HCT116 (cell line): Measurements from ENCODE around the gene IL12A. TPM values are rescaled to one million over a fixed set of nuclear protein-coding genes. Genes with fewer than 3 reads are reported as not detected.

Experiments used
- ATAC-seq: fragments of 200-7000 bp; cut with Tn5 transposase; 2 replicates; pipeline ENCODE4 v1.9.1; 2020; ENCODE audit warnings: mild to moderate bottlenecking, moderate library complexity
- BruUV-seq: library from RNA; stranded (reverse); fragments of 400-500 nt; replicated peaks from 2 replicates; lab custom pipeline; 2021; lab: Mats Ljungman, UMichigan
- CTCF ChIA-PET: fragments of 300-600 bp; sonication (Branson Sonifier 250); formaldehyde crosslinking; loops from one replicate; lab custom pipeline; 2021; ENCODE audit warnings: antibody characterized with exemption; lab: Charles Lee
- POLR2A ChIA-PET: fragments of 300-600, 350-600 bp; sonication (Branson Sonifier 250); formaldehyde crosslinking; loops from one replicate; lab custom pipeline; 2021; ENCODE audit warnings: antibody characterized with exemption; lab: Charles Lee
- RAD21 ChIA-PET, 2 experiments: fragments of 300-600 bp; sonication (Branson Sonifier 250); formaldehyde crosslinking; loops; one replicate each; lab custom pipeline; 2023; ENCODE audit warnings: low total read pairs in 2 of 2; ENCODE audit not compliant: uncharacterized antibody in 2 of 2, unreplicated experiment in 2 of 2, low non-redundant PET in 1 of 2; lab: Charles Lee
- DNase-seq: peaks from one replicate; pipeline ENCODE4 v3.0.0-alpha.2; 2010; ENCODE audit warnings: low read depth, low spot score
- H2AFZ ChIP-seq: fragments of 200-600 bp; shearing (Covaris generic), sonication (generic); 2 replicates; pipeline ENCODE4 v1.6.1; 2017; ENCODE audit warnings: low read depth, mixed run types, mixed read lengths, antibody characterized with exemption, low read length; ENCODE audit not compliant: poor library complexity, severe bottlenecking
- H3K27ac ChIP-seq: 2 replicates; pipeline ENCODE4 v1.5.1; 2012; ENCODE audit warnings: low read depth, low read length
- H3K27me3 ChIP-seq: fragments of 200-600 bp; sonication (generic); 2 replicates; pipeline ENCODE4 v1.6.1; 2016; ENCODE audit warnings: mixed run types, low read length, mixed read lengths; ENCODE audit not compliant: insufficient read depth
- H3K36me3 ChIP-seq, 2 experiments: fragments of 200-500 bp in 1 of 2; fragments of 200-600 bp in 1 of 2; sonication (Bioruptor generic) in 1 of 2; sonication (generic) in 1 of 2; 2 replicates each; pipeline versions ENCODE4 v1.5.1 to v1.6.1; 2014 to 2016; ENCODE audit warnings: low read length in 2 of 2, inconsistent platforms in 1 of 2, mixed read lengths in 1 of 2, mixed run types in 1 of 2; ENCODE audit not compliant: insufficient read depth in 2 of 2, control insufficient read depth in 1 of 2
- H3K4me1 ChIP-seq, 2 experiments: fragments of 200-600 bp in 1 of 2; sonication (generic) in 1 of 2; 2 replicates each; pipeline versions ENCODE4 v1.5.1 to v1.6.1; 2012 to 2017; ENCODE audit warnings: low read length in 2 of 2, inconsistent platforms in 1 of 2, mild to moderate bottlenecking in 1 of 2, mixed read lengths in 1 of 2, mixed run types in 1 of 2, moderate library complexity in 1 of 2; ENCODE audit not compliant: insufficient read depth in 2 of 2, control insufficient read depth in 1 of 2
- H3K4me2 ChIP-seq: fragments of 200-600 bp; sonication (generic); 2 replicates; pipeline ENCODE4 v1.6.1; 2017; ENCODE audit warnings: mixed run types, low read length, mixed read lengths
- H3K4me3 ChIP-seq, 2 experiments: fragments of 200-600 bp in 1 of 2; sonication (generic) in 1 of 2; replicated peaks in 1 of 2; 2 replicates each; pipeline ENCODE4 v1.5.1; 2011 to 2016; ENCODE audit warnings: low read length in 2 of 2, control low read depth in 1 of 2, low read depth in 1 of 2, mild to moderate bottlenecking in 1 of 2, mixed read lengths in 1 of 2, mixed run types in 1 of 2
- H3K79me2 ChIP-seq: fragments of 200-600 bp; sonication (generic); 2 replicates; pipeline ENCODE4 v1.6.1; 2017; ENCODE audit warnings: mild to moderate bottlenecking, mixed run types, low read length, moderate library complexity, mixed read lengths; ENCODE audit not compliant: insufficient read depth
- H3K9ac ChIP-seq: fragments of 200-600 bp; sonication (generic); 2 replicates; pipeline ENCODE4 v1.6.1; 2016; ENCODE audit warnings: low read length, mixed read lengths
- H3K9me2 ChIP-seq: fragments of 200-600 bp; sonication (generic), shearing (Covaris generic); 2 replicates; pipeline ENCODE4 v1.6.1; 2017; ENCODE audit warnings: mixed run types, mild to moderate bottlenecking, moderate library complexity; ENCODE audit not compliant: insufficient read depth
- H3K9me3 ChIP-seq, 2 experiments: fragments of 200-500 bp in 1 of 2; fragments of 200-600 bp in 1 of 2; sonication (Bioruptor generic) in 1 of 2; sonication (generic) in 1 of 2; 2 replicates each; pipeline ENCODE4 v1.6.1; 2014 to 2017; ENCODE audit warnings: low read length in 2 of 2, mixed read lengths in 2 of 2, inconsistent platforms in 1 of 2, low read depth in 1 of 2, mild to moderate bottlenecking in 1 of 2, mixed run types in 1 of 2, moderate library complexity in 1 of 2; ENCODE audit not compliant: control insufficient read depth in 1 of 2, insufficient read depth in 1 of 2
- H4K20me1 ChIP-seq: fragments of 200-600 bp; sonication (generic), shearing (Covaris generic); 2 replicates; pipeline ENCODE4 v1.6.1; 2017; ENCODE audit warnings: mixed run types, mild to moderate bottlenecking, moderate library complexity; ENCODE audit not compliant: insufficient read depth
- CBX3 ChIP-seq: IDR thresholded peaks from 2 replicates; pipeline ENCODE4 v1.6.1; 2012; ENCODE audit warnings: low read depth
- CEBPB ChIP-seq: IDR thresholded peaks from 2 replicates; pipeline ENCODE4 v1.6.1; 2012; ENCODE audit warnings: low read depth
- EGR1 ChIP-seq: IDR thresholded peaks from 2 replicates; pipeline ENCODE4 v1.6.1; 2012; ENCODE audit warnings: low read depth
- EZH2 ChIP-seq: fragments of 200-600 bp; sonication (generic); IDR thresholded peaks from 2 replicates; pipeline ENCODE4 v1.6.1; 2017; ENCODE audit warnings: antibody characterized with exemption, mixed run types
- EZH2phosphoT487 ChIP-seq: fragments of 200-600 bp; IDR thresholded peaks from 2 replicates; pipeline ENCODE4 v1.6.1; 2018; ENCODE audit warnings: antibody characterized with exemption, borderline replicate concordance
- POLR2AphosphoS5 ChIP-seq: IDR thresholded peaks from 2 replicates; pipeline ENCODE4 v1.6.1; 2011; ENCODE audit warnings: mild to moderate bottlenecking, low read depth, low read length, moderate library complexity
- RAD21 ChIP-seq: IDR thresholded peaks from 2 replicates; pipeline ENCODE4 v1.6.1; 2012; ENCODE audit warnings: low read depth, mild to moderate bottlenecking
- SIN3A ChIP-seq: IDR thresholded peaks from 2 replicates; pipeline ENCODE4 v1.6.1; 2012; ENCODE audit warnings: low read depth
- TCF7L2 ChIP-seq: IDR thresholded peaks from 2 replicates; pipeline ENCODE4 v1.7.0; 2011; ENCODE audit warnings: borderline replicate concordance, inconsistent platforms; ENCODE audit not compliant: insufficient read depth, insufficient read length; ENCODE audit errors: extremely low read depth
- YY1 ChIP-seq: IDR thresholded peaks from 2 replicates; pipeline ENCODE4 v1.6.1; 2011; ENCODE audit warnings: low read length, low read depth, moderate library complexity, mild to moderate bottlenecking; ENCODE audit not compliant: insufficient replicate concordance; ENCODE audit errors: extremely low read depth
- ZFX ChIP-seq: fragments of 450-650 bp; IDR thresholded peaks from 2 replicates; pipeline ENCODE4 v1.6.1; 2017
- ZNF274 ChIP-seq: fragments of 200-500 bp; sonication (Bioruptor generic); IDR thresholded peaks from 2 replicates; pipeline ENCODE4 v1.6.1; 2014; ENCODE audit warnings: mild to moderate bottlenecking, low read depth, low read length, inconsistent platforms
- intact Hi-C: fragments of 100-400 bp; cut with micrococcal nuclease; formaldehyde crosslinking; loops from 2 replicates; pipeline ENCODE4 v1.10.0; 2022
- total RNA-seq: library from RNA; stranded (reverse); gene quantifications from one replicate; pipeline ENCODE4 v1.2.1, GENCODE V29; 2021; ENCODE audit not compliant: unreplicated experiment
- TF ChIP-seq, protein P1 (sequence below): IDR thresholded peaks from 2 replicates; pipeline ENCODE4 v1.6.1; 2012
- TF ChIP-seq, protein P2 (sequence below), 3 experiments: fragments of 200-600 bp in 1 of 3; sonication (generic) in 1 of 3; IDR thresholded peaks in 2 of 3; conservative IDR thresholded peaks in 1 of 3; 2 replicates each; pipeline ENCODE4 v1.5.1; 2012 to 2017; ENCODE audit warnings: low read depth in 2 of 3, low read length in 2 of 3, antibody characterized with exemption in 1 of 3, borderline replicate concordance in 1 of 3, control low read depth in 1 of 3, mild to moderate bottlenecking in 1 of 3, mixed read lengths in 1 of 3, mixed run types in 1 of 3, moderate library complexity in 1 of 3; ENCODE audit not compliant: insufficient read depth in 1 of 3

The IL12A gene
- total RNA-seq, 1 experiment from 2014 or later: 2.8 TPM

DNA sequence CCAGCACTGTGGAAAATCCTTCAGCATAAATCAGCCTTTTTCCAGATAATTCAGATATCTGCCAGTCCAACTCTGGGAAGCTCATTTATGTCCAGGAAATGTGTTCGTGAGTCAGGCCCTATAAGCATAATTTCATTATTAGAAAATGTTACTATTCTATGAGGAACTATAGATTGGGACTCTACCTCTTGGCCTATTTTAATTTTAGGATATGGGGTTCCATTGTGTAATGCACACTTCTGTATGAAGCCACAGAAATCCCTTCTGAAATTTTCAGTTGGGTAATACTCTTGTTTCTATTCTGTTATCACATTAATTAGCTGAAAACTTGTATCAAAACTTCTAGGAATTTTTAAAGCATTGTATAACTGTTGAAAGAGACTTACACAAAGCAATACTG is 43.9 kb upstream of the IL12A start:
- intact Hi-C loops: no loop called here
- CTCF ChIA-PET: interaction anchor here (1.1 kb wide), 1 partner anchor 55 kb away, joined by 3 read pairs; no protein-coding TSS in a partner anchor
- no TSS peak for BruUV-seq

More for the DNA sequence above, 43.9 kb upstream of the IL12A start:
- H3K9me2 ChIP-seq: no peaks in the 10 kb centered on the region
- POLR2A ChIA-PET: no interaction called here
- H3K4me2 ChIP-seq: no peak overlapping the region
- ATAC-seq (no peak), DNase-seq (no peak)
- RAD21 ChIA-PET: no interaction called here
- no peak overlapping the region for H3K27ac ChIP-seq
- no peaks in the 10 kb centered on the region for H3K9me3 ChIP-seq
- TF ChIP-seq, protein P1, sequence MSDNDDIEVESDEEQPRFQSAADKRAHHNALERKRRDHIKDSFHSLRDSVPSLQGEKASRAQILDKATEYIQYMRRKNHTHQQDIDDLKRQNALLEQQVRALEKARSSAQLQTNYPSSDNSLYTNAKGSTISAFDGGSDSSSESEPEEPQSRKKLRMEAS: no peak
- TF ChIP-seq RAD21 (no peak), CEBPB (no peak), TCF7L2 (no peak), YY1 (no peak), EZH2phosphoT487 (no peak), POLR2AphosphoS5 (no peak), SIN3A (no peak), EZH2 (no peak), EGR1 (no peak), ZFX (no peak), ZNF274 (no peak), CBX3 (no peak)
- TF ChIP-seq, protein P2, sequence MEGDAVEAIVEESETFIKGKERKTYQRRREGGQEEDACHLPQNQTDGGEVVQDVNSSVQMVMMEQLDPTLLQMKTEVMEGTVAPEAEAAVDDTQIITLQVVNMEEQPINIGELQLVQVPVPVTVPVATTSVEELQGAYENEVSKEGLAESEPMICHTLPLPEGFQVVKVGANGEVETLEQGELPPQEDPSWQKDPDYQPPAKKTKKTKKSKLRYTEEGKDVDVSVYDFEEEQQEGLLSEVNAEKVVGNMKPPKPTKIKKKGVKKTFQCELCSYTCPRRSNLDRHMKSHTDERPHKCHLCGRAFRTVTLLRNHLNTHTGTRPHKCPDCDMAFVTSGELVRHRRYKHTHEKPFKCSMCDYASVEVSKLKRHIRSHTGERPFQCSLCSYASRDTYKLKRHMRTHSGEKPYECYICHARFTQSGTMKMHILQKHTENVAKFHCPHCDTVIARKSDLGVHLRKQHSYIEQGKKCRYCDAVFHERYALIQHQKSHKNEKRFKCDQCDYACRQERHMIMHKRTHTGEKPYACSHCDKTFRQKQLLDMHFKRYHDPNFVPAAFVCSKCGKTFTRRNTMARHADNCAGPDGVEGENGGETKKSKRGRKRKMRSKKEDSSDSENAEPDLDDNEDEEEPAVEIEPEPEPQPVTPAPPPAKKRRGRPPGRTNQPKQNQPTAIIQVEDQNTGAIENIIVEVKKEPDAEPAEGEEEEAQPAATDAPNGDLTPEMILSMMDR (IDR thresholded peaks at IDR 0.05 in 2 of 3, conservative IDR thresholded peaks at IDR 0.05 in 1 of 3; ENCODE audit: borderline replicate concordance in 1 of 3, insufficient read depth in 1 of 3, low read depth in 2 of 3, low read length in 2 of 3): no peak
- no peaks in the 10 kb centered on the region for H4K20me1 ChIP-seq
- no peaks in the 10 kb centered on the region for H3K79me2 ChIP-seq
- no peaks in the 10 kb centered on the region for H3K27me3 ChIP-seq
- H3K4me1 ChIP-seq: peaks cover 0 to 4% of the 10 kb centered on the region in 2 experiments; a peak in 1 of 4 replicates
- H3K9ac ChIP-seq: no peak overlapping the region
- no peak overlapping the region for H2AFZ ChIP-seq
- no peaks in the 10 kb centered on the region for H3K36me3 ChIP-seq
- no peak overlapping the region for H3K4me3 ChIP-seq
